ENCODE data around the gene M1AP.

Gene M1AP

GRCh38 chr2:74555610-74556103 is 92.5 kb downstream of the M1AP start:
- Mint-ChIP-seq H3K4me1 (ENCODE audit: low read depth) (peaks cover 23% of the 10 kb centered on the region), H3K4me3 (peak overlapping the region; percentile 94), H3K36me3 (ENCODE audit: low read depth) (no peaks in the 10 kb centered on the region), H3K27ac (peak overlapping the region; percentile 85), H3K9me3 (no peaks in the 10 kb centered on the region), H3K27me3 (peaks cover 14% of the 10 kb centered on the region)

DNA sequence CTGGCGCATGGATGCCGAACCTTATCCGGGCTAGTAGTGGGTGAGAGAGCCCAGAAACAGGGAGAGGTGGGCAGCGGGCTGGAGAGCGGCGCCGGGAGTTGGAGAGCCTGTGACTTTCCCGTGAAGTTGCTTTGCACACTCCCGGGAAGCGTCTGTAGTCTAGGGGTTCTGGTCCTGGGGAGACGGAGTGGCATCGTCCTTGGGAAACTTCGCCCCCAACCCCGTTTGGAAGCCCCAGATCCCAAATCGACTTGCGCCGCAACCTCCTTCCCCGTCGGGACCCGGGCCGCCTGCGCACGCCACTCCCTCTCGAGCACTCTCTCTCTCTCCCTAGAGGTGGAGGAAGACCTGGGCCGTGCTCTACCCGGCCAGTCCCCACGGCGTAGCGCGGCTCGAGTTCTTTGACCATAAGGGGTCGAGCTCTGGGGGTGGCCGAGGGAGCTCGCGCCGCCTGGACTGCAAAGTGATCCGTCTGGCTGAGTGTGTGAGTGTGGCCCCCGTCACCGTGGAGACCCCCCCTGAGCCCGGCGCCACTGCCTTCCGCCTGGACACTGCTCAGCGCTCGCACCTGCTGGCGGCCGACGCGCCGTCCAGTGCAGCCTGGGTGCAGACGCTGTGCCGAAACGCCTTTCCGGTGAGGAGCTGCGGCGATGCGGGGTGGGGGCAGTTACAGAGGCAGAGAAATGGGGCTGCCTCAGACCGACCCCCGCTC is 93.2 kb downstream of the M1AP start:
- Mint-ChIP-seq H3K4me1 (ENCODE audit: low read depth) (peaks cover 16% of the 10 kb centered on the region), H3K27me3 (peaks cover 18% of the 10 kb centered on the region), H3K36me3 (ENCODE audit: low read depth) (no peaks in the 10 kb centered on the region), H3K27ac (peak overlapping the region; percentile 85), H3K4me3 (peak overlapping the region; percentile 94), H3K9me3 (no peaks in the 10 kb centered on the region)

DNA sequence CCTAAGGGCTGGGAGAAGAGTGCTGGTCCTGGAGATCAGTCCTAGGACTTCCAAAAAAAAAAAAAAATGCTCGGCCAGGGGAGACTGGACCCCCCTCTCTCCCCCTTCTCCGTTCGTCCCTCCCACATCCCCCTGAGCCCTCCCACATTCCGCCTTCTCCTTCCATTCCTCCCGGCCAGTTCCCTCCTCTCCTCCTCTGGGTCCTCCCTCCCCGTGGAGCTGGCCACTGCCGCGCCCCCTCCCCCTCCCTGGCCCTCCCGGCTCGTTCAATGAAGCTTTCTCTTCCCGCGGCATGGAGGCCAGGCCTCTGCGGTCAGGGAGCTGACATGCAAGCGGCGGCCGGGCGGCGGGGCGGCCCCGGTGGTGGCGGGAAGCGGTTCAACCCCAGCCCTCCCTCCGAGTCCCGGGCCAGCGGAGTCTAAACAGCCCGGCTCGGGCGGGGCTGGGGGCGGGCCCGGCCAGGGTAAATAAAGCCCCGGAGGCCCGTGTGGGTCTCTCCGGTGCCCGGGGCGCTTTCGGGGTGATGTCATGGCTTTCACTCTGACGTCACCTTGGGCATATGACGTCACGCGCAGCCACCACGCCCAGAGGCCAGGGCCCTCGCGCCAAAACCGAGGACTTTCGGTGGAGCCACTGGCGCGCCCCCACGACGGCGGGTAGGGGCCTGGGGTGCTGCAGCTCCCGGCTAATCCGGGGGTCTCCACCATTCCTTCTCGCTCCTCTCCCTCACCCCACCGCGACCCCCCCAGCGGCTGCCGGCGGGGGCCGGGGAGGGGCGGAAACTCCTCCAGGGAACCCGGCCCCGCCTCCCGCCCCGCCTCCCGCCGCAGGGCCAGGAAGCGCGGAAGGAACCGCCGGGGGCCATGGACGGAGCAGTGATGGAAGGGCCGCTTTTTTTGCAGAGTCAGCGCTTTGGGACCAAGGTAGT is 94.0 kb downstream of the M1AP start, which contains the start of the genes DOK1 and LOXL3:
Gene DOK1, plus strand, starts transcription at position 829 of the 928 bp plus-strand sequence. Its CDS starts 35 bp downstream, at position 864.
Gene LOXL3, minus strand, starts transcription at position 51 of the 928 bp plus-strand sequence. CDS start 1,308 bp downstream, outside the sequence.
- no peaks in the 10 kb centered on the region for H3K36me3 Mint-ChIP-seq (ENCODE audit: low read depth)
- H3K4me3 Mint-ChIP-seq: peak within 1 kb of the TSS; percentile 94
- peak within 1 kb of the TSS; percentile 85 for H3K27ac Mint-ChIP-seq
- H3K27me3 Mint-ChIP-seq: peaks cover 25% of the 10 kb centered on the region
- H3K9me3 Mint-ChIP-seq: no peaks in the 10 kb centered on the region
- peaks cover 19% of the 10 kb centered on the region for H3K4me1 Mint-ChIP-seq (ENCODE audit: low read depth)

DNA sequence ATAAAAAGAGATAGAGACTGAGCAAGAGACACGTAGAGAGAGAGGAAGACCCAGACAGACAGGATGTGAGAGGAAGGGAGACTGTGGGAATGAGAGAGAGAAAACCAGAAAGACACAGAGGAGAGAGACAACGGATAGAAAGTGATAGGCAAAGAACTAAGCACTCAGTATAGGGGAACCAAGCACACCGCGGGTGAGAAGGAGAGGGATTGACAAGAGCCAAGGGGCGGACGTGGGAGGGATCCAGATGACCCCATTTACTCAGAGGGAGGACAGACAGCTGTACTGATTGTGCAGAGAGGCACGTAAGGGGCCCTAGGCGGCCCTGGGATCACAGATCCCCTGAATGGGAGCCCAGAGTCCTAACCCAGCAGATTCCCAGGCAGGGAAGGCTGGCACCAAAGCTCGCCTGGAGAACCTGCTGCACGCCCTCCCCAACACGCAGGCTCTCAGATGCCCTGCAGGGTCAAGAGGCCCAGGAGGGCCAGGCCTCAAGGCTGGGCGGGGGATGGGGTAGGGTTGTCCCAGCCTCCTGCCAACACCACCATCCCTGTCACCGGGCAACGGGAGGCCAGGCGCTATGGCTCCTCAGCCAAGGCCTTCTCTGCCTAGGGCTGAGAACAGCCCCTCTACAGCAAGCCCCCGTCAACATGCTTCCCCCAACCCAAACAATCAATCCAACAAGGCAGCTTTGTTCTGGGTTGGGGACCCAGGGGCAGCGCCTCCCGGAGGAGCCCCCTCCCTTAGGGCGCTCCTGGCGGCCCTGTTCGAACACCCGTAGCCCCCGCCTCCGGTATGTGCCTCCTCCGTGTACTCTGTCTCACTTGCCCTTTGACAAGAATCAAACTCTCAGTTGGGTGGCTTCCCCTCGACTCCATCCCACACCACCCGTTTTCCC is 95.0 kb downstream of the M1AP start:
- no peaks in the 10 kb centered on the region for H3K36me3 Mint-ChIP-seq (ENCODE audit: low read depth)
- H3K27ac Mint-ChIP-seq: peak overlapping the region; percentile 21
- H3K4me3 Mint-ChIP-seq: peak overlapping the region; percentile 45
- peaks cover 24% of the 10 kb centered on the region for H3K4me1 Mint-ChIP-seq (ENCODE audit: low read depth)
- H3K27me3 Mint-ChIP-seq: peaks cover 30% of the 10 kb centered on the region
- no peaks in the 10 kb centered on the region for H3K9me3 Mint-ChIP-seq

- Mint-ChIP-seq H3K27ac (no peak overlapping the region), H3K36me3 (ENCODE audit: low read depth) (no peaks in the 10 kb centered on the region), H3K27me3 (peaks cover 39% of the 10 kb centered on the region), H3K9me3 (no peaks in the 10 kb centered on the region), H3K4me3 (peak overlapping the region; percentile 1), H3K4me1 (ENCODE audit: low read depth) (peaks cover 26% of the 10 kb centered on the region)
Observed at GRCh38 chr2:74551942-74552913, 95.9 kb downstream of the M1AP start.

GRCh38 chr2:74551530-74551929 is 96.6 kb downstream of the M1AP start:
- no peaks in the 10 kb centered on the region for H3K9me3 Mint-ChIP-seq
- H3K4me3 Mint-ChIP-seq: no peak overlapping the region
- H3K36me3 Mint-ChIP-seq (ENCODE audit: low read depth): no peaks in the 10 kb centered on the region
- no peak overlapping the region for H3K27ac Mint-ChIP-seq
- H3K4me1 Mint-ChIP-seq (ENCODE audit: low read depth): peaks cover 26% of the 10 kb centered on the region
- peaks cover 41% of the 10 kb centered on the region for H3K27me3 Mint-ChIP-seq

GRCh38 chr2:74550231-74550630 is 97.9 kb downstream of the M1AP start:
- H3K4me1 Mint-ChIP-seq (ENCODE audit: low read depth): peaks cover 16% of the 10 kb centered on the region
- no peaks in the 10 kb centered on the region for H3K36me3 Mint-ChIP-seq (ENCODE audit: low read depth)
- H3K9me3 Mint-ChIP-seq: no peaks in the 10 kb centered on the region
- H3K4me3 Mint-ChIP-seq: peak overlapping the region; percentile 67
- H3K27me3 Mint-ChIP-seq: peaks cover 53% of the 10 kb centered on the region
- no peak overlapping the region for H3K27ac Mint-ChIP-seq

DNA sequence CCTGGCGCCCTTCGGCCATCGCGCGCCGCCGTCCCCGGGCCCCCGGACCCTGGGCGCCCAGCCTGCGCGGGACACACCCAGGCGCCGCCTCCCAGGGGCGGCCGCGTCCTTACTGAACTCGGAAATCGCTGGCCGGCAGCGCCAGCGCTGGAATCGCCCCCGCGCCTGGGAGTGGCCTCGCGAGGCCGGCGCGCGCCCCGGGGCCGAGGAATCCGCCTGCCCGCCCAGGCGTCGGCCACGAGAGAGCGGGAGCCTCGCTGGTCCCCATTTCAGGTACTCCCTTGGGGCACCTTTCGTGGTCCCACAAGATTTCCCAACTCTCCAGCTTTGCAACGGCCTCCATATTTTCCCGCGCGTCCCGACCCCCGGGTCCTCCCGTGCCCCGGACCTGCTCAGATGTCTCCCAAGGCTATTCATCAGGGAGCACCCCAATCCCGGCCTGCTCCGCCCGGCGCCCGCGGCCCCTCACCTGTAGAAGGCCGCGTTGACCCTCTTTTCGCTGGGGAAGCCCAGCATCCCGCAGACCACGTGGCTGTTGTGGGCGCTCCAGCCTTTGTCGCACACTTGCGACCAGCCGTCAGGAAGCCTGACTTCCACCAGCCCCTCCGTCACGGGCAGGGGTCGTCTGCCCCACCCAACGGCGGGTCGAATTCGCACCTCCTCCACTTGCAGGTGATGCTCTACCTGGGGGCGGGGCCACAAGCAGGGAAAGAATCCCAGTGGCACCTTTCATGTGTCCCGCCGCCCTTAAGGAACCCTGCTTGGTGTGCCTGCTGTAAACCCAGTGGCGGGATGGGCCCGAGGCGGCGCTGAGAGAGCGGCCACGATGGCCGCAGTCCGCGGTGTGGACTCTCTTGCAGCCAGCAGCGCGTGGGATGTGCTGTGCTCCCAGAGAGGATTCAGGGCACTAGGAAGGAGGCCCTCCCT is 99.0 kb downstream of the M1AP start:
- H3K27ac Mint-ChIP-seq: peak overlapping the region; percentile 38
- peaks cover 14% of the 10 kb centered on the region for H3K4me1 Mint-ChIP-seq (ENCODE audit: low read depth)
- H3K27me3 Mint-ChIP-seq: peaks cover 53% of the 10 kb centered on the region
- peak overlapping the region; percentile 67 for H3K4me3 Mint-ChIP-seq
- H3K36me3 Mint-ChIP-seq (ENCODE audit: low read depth): no peaks in the 10 kb centered on the region
- H3K9me3 Mint-ChIP-seq: no peaks in the 10 kb centered on the region

GRCh38 chr2:74548285-74548899 is 99.7 kb downstream of the M1AP start:
- peak overlapping the region; percentile 79 for H3K4me3 Mint-ChIP-seq
- H3K36me3 Mint-ChIP-seq (ENCODE audit: low read depth): no peaks in the 10 kb centered on the region
- no peak overlapping the region for H3K27ac Mint-ChIP-seq
- no peaks in the 10 kb centered on the region for H3K9me3 Mint-ChIP-seq
- H3K4me1 Mint-ChIP-seq (ENCODE audit: low read depth): peaks cover 10% of the 10 kb centered on the region
- peaks cover 53% of the 10 kb centered on the region for H3K27me3 Mint-ChIP-seq

DNA sequence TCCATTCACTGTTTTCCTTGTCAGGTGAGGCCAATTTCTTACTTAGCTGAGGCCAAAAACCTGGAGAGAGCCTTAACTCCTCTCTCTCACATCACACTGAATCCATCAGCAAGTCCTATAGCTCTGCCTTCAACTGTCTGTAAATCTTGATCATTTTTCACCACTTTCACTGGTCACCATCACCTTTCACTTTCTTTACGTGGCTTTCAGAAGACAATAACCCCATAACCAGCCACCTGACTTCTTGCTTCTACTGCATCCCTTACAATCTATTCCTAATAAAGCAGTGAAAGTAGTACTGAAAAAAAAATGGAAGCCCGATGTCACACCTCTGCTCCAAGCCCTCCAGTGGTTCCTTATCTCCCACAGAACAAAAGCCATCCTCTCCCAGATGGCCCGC is 102.1 kb downstream of the M1AP start:
- Mint-ChIP-seq H3K27ac (no peak overlapping the region), H3K27me3 (peaks cover 56% of the 10 kb centered on the region), H3K4me3 (no peak overlapping the region), H3K4me1 (ENCODE audit: low read depth) (peaks cover 10% of the 10 kb centered on the region), H3K36me3 (ENCODE audit: low read depth) (no peaks in the 10 kb centered on the region), H3K9me3 (no peaks in the 10 kb centered on the region)

DNA sequence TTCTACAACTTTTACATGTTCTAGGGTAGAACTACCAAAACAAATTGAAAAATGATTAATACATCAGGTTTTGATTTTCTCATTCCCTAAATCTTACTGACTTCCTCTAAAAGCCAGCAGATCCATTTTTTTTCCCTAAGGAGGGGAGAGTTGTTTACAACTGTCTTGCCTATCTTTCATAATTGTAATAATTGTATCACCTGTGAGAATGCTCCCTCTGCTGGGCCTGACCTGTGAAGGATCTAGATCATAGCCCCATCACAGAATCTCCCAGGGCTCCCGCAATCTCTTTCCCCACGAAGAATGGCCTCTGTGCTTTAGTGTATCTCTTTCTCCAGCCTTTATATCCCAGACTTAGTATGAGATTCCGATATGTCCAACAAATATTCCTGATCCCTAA is 103.5 kb downstream of the M1AP start:
- Mint-ChIP-seq H3K27ac (no peak overlapping the region), H3K27me3 (peaks cover 42% of the 10 kb centered on the region)

GRCh38 chr2:74542978-74543377 is 105.2 kb downstream of the M1AP start:
- no peak overlapping the region for H3K4me3 Mint-ChIP-seq
- peaks cover 9% of the 10 kb centered on the region for H3K4me1 Mint-ChIP-seq (ENCODE audit: low read depth)
- H3K27ac Mint-ChIP-seq: no peak overlapping the region
- H3K27me3 Mint-ChIP-seq: peaks cover 35% of the 10 kb centered on the region
- H3K36me3 Mint-ChIP-seq (ENCODE audit: low read depth): no peaks in the 10 kb centered on the region
- no peaks in the 10 kb centered on the region for H3K9me3 Mint-ChIP-seq

More for the DNA sequence above, 103.5 kb downstream of the M1AP start:
- H3K4me3 Mint-ChIP-seq: no peak overlapping the region
- peaks cover 10% of the 10 kb centered on the region for H3K4me1 Mint-ChIP-seq (ENCODE audit: low read depth)
- H3K36me3 Mint-ChIP-seq (ENCODE audit: low read depth): no peaks in the 10 kb centered on the region
- no peaks in the 10 kb centered on the region for H3K9me3 Mint-ChIP-seq

All from stimulated activated naive CD8-positive, alpha-beta T cell treated with anti-CD3 and anti-CD28 coated beads, Interleukin-15, Interleukin-2, amounts not matched to agents 100 ng/mL and 50 ng/mL, for 24 hours (primary cell).